Stimulated activated CD8-positive, alpha-beta memory T cell treated with anti-CD3 and anti-CD28 coated beads, Interleukin-15, amount 100 ng/mL, for 1 hour (primary cell): ENCODE data around the gene MEGF10.
"Not testable (repeated sequence)": the region's sequence is repeated elsewhere in the genome, so short reads cannot be mapped to it uniquely, and the experiment has no call there.

Experiments used
- DNase-seq: peaks from one replicate; pipeline ENCODE4 v3.0.0-alpha.2; 2020; ENCODE audit warnings: low read depth

MEGF10 gene

DNA sequence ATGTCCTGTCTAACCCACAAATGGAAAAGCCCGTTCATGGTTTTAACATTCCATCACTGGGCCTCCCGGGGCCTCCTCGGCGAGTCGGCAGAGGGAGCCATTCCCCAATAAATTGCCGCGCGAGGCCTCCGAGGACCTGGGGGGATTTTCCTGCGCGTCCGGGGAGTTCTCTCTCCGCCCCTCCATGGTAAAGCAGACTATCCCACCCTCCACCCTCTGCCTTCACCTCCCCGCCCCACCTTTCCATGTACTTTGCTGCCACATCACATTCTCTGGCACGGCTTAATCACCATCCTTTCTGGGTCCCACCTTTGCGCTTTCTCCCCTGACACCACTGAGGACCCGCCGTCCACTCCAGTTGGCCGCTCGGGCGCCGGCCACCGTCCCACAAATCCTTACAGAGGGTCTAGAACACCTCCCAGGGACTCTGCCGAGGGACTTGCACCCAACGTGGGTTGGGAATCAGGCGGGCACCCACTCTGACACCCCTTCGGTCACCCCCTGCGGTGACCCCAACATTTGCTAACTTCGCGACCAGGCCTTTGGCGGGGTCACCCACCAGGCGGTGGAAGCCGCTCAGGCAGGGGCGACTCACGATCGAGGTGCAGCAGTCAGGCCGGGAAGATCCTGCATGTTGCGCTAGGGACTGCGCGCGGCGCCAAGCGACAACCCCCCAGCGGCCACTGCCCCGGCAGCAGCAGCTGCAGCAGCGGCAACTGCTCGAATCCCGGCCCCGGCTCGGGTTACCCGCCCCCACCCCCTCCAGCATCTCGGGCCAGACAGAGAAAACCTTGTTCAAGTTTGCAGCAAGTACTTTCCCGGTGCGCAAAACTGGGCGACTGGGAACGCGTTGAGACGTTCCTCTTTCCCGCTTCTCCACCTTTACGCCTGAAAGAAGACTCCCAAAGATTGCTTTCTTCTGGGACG lies at the start of gene MEGF10:
MEGF10 (plus strand) TSS at position 778 of the 927 bp plus-strand sequence. CDS start 40,513 bp downstream, outside the sequence.
- DNase-seq = no peak

GRCh38 chr5:127243011-127243410 lies 47.6 kb upstream of the MEGF10 start:
- no peak for DNase-seq

GRCh38 chr5:127254729-127255284 lies 35.8 kb upstream of the MEGF10 start:
- no peak for DNase-seq

DNA sequence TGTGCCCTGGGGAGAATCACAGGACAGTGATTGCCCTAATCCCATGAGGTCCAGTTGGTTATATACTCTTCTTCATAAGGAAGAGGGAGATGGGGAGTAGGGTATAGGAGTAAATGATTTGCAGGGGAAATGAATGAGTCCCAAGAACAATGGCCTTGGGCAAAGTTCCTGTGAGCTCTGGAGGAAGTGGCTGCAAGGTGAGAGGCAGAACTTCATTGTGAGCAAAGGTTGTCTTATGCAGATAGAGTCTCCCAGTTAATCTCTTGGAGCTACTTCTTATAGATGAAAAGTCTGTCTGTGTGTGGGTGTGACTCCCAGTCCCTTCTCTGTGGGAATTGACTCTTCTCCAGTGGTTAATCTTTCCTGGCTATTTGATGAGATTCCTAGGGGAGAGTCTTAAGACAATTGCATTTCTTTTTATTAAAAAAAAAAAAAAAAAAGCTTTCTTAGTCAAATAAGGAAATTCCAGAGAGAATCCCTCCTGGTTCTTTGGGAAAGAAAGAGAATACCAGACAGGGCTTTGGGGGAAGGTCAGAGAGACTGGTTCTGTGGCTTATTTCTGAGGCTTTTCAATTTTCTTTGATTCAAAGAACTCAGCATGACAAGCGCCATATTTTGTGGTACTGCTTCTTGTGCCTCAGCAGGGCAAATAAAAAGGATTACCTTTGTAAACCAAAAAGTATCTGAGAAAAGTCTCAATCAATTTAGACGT lies 33.6 kb upstream of the MEGF10 start:
- DNase-seq = no peak

GRCh38 chr5:127260686-127261085 lies 29.9 kb upstream of the MEGF10 start:
- no peak for DNase-seq

DNA sequence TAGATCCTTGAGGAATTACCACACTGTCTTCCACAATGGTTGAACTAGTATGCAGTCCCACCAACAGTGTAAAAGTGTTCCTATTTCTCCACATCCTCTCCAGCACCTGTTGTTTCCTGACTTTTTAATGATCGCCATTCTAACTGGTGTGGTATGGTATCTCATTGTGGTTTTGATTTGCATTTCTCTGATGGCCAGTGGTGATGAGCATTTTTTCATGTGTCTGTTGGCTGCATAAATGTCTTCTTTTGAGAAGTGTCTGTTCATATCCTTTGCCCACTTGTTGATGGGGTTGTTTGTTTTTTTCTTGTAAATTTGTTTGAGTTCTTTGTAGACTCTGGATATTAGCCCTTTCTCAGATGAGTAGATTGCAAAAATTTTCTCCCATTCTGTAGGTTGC lies 25.1 kb upstream of the MEGF10 start:
- not testable (repeated sequence) for DNase-seq

GRCh38 chr5:127268342-127268741 lies 22.3 kb upstream of the MEGF10 start:
- DNase-seq = not testable (repeated sequence)

GRCh38 chr5:127270713-127271112 lies 19.9 kb upstream of the MEGF10 start:
- DNase-seq = not testable (repeated sequence)

DNA sequence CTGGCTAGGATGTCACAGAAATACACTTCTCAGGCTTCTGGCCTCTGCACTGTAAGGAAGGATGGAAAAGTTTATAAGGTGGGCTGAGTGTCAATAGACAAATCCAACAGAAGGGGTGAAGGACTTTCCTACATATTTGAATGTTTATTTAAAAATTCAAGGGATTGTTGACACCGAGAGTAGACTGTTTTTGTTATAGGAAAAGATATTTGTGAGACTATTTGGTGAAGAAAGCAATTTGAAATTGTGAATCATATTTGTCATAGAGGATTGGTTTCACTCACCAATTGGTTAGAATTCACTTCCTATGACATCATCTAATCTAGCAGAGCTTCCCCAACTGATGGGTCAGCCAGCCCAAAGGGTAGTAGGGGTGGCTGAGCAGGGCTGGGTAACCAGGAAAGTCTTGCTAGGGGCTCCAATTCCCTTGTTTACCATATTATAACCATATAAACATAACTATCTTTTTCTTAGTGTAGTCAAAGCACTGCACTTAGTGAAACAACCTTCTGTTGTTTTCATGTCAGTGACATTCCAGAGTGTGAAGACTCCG lies 14.9 kb upstream of the MEGF10 start:
- no peak for DNase-seq

DNA sequence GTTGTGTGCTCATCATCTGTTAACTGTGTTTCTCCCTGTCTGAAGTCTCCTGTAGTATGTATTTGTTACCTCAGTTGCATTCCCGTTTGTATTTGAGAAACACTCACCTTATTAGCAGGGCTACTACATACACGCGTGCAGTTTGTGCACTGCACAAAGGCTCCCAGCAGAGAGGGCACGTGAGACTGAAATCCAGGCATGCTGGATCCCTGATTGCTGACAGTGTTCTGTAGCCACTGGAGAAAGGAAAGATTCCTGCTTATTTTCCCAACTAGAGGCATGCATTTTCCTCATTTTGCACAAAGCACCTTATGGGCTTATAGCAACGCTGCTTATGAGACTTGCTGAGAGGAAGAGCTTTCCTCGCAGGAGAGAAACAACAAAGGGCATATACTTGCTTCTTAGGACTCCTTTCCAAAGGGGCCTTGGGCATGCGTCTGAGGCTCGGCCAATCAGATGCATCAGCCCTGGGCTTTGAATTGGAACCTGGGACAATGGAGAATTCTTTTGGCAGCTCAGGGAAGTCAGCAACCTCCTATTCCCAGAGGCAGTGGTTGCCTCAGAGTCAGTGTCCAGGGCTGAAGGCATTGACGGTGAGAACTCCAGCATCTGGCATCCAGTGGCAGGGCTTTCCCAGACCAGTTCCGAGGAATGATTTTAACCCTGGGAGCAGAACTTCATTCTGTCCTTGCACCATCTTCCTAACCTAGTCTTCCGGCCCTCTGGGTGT lies 9.9 kb upstream of the MEGF10 start:
- DNase-seq = no peak

DNA sequence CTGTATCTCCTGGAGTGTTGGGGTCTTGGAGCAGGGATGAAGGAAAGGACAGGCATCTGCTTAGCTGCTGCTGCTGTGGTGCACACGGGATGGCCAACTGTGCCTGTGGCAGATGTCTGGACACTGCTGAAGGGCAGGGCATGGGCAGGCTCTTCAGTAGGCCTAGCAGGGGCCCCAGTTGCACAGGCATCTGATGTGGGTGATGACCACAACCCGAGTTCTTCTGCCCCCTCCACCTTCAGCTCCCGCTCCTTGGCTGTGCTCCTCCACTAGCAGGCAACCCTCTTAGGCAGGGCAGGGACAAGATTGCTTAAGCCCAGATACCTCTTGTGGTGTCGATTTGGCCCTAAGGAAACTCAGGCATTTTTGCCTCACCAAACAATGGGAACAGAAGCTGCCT lies 9.0 kb upstream of the MEGF10 start:
- DNase-seq = no peak

- DNase-seq = no peak
These were observed 1.9 kb upstream of the MEGF10 start for GRCh38 chr5:127288676-127289075.

- no peak for DNase-seq
These were observed 524 bp downstream of the MEGF10 start for GRCh38 chr5:127290946-127291693.

DNA sequence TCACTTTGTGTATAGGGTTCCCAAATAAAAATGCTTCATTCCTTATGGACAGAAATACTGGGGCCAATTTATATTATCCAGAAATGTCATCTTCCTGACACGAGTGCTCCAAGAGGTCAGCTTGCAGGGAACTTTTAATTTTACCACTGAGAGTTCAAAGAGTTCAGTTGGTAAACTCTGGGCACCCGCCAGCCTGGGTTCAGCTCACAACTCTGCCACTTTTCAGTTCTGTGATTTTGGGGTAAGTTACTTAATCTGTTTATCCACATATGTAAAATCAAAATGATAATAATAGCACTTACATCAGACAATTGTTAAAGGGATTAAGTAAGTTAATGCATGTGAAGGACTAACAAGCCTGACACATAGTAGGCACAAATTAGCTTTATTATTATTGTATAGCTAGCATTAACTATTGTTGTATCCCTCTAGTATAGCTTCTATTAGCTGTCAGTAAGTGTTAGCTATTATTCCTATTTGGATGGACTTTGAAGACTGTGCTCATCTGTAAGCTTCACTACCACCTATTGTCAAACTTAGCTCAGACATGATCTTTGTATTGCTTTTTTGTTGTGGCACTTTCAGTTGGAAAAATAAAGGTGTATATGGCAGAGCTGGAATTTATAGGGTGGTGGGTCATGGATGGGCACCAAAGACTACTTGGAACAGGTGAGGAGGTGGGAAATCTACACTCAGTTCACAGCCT lies 1.6 kb downstream of the MEGF10 start:
- DNase-seq = no peak

- no peak for DNase-seq
These were observed 2.8 kb downstream of the MEGF10 start for GRCh38 chr5:127293373-127293772.

DNA sequence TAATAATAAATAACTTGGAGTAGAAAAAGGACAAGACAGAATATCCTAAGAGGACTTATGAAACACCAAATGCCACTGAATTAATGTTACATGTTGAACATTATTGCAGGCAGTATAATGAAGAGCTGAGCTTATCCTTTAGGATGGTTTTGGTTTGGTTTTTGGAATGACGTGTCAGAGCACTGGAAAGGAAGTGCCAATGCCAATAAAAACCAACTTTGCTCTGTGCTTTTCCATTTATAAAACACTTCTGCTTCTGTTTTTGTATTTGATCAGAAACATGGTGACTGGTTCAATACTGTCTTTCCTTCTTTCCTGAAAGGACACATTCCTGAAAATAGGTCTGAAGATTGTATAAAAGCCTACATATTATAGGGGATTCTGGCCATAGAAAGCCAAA lies 4.2 kb downstream of the MEGF10 start:
- no peak for DNase-seq

GRCh38 chr5:127295454-127295853 lies 4.9 kb downstream of the MEGF10 start:
- DNase-seq = no peak

GRCh38 chr5:127296321-127296720 lies 5.7 kb downstream of the MEGF10 start:
- no peak for DNase-seq

- DNase-seq = not testable (repeated sequence)
These were observed 6.3 kb downstream of the MEGF10 start for GRCh38 chr5:127296894-127297293.

GRCh38 chr5:127297348-127298035 lies 6.9 kb downstream of the MEGF10 start:
- DNase-seq = no peak
